Uterus (tissue), 2 donors: ENCODE results near the gene RBFOX1.

ENCODE experiments used
- POLR2A ChIP-seq, 2 donors: fragments of 450-650 bp; IDR thresholded peaks; one replicate each; pipeline ENCODE4 v1.6.1; 2016; ENCODE audit warnings: antibody characterized with exemption in 2 of 2, mild to moderate bottlenecking in 1 of 2, moderate library complexity in 1 of 2
- TF ChIP-seq, protein P1 (sequence below), 4 experiments: fragments of 200-600 bp in 2 of 4; fragments of 450-650 bp in 2 of 4; sonication (generic) in 2 of 4; IDR thresholded peaks; one replicate each; pipeline ENCODE4 v1.5.1; 2016 to 2019; ENCODE audit warnings: antibody characterized with exemption in 4 of 4, mild to moderate bottlenecking in 2 of 4, moderate library complexity in 1 of 4

DNA sequence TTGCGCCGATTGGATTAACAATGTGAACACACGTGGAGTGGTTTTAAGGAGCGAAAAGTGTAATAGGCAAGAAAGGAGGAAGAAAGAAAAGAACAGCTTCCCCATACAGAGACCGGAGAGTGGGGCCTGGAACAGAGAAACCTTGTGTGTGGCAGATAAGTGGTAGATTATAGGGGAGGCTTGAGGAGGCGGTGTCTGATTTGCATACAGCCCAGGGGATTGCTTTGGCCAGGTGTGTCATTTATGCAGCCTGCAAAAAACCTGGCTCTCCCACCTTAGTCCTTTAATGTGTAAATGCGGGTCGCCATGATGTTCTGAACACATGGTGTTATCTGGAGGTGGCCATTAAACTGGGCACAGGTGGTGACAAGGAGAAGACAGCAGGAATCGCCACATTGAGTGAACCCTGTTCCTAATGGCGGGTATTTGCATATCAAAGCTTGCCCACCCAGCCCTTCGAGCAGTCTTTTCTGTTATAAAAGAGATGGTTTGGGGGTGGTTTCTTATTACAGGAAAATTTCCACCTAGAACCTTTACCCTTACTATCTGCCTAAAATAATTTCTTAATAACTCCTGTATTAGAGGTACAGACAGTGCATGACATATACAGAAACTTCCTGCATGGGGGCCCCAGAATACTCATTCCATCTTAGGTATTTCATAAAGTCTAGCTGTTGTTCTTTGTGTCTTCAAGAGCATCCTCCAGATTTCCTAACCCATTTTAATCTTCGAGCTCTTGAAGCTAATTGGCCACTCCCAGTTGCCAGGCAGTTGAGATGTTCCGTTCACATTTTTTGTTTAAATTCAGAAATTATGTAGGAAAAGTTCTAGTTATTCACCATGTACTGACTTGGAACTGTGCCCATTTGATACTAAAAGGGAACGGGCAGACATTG, 292.5 kb downstream of the RBFOX1 start:
- no peak for TF ChIP-seq POLR2A (IDR thresholded peaks at IDR 0.05)
- TF ChIP-seq, protein P1, sequence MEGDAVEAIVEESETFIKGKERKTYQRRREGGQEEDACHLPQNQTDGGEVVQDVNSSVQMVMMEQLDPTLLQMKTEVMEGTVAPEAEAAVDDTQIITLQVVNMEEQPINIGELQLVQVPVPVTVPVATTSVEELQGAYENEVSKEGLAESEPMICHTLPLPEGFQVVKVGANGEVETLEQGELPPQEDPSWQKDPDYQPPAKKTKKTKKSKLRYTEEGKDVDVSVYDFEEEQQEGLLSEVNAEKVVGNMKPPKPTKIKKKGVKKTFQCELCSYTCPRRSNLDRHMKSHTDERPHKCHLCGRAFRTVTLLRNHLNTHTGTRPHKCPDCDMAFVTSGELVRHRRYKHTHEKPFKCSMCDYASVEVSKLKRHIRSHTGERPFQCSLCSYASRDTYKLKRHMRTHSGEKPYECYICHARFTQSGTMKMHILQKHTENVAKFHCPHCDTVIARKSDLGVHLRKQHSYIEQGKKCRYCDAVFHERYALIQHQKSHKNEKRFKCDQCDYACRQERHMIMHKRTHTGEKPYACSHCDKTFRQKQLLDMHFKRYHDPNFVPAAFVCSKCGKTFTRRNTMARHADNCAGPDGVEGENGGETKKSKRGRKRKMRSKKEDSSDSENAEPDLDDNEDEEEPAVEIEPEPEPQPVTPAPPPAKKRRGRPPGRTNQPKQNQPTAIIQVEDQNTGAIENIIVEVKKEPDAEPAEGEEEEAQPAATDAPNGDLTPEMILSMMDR (IDR thresholded peaks at IDR 0.05) = no peak
